ENCODE measurements around the gene NTSR2. TPM values are rescaled to one million over a fixed set of nuclear protein-coding genes. Genes with fewer than 3 reads are reported as not detected.

Gene NTSR2
- total and polyA plus RNA-seq, 2 of the 8 experiments (the other 6 are each of a cell fraction or from before 2014, with no cell fraction given): 0.05 TPM; not detected in 1

DNA sequence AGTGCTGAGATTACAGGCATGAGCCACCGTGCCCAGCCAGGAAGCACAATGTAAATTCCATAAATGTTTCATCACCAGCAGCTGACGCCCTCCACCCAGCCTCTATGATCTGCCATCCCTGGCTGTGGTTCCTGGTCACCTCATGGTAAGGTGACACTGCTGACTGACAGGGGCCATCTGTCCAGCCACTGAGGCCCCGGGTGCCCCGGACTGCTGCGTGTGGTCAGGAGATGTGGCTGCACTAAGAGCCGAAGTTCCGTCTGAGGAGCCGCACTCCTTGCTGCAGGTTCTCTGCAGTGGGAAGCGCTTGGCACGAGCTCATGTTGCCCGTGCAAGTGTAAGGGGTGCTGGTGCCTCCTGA lies 10.9 kb downstream of the NTSR2 start:
- no peak overlapping the region for H2BK120ac ChIP-seq (replicated peaks; ENCODE audit: low read depth, low read length)
- no peak overlapping the region for H4K8ac ChIP-seq (ENCODE audit: extremely low read depth, insufficient read depth, low read length)
- H4K20me1 ChIP-seq (replicated peaks in 1 of 2; ENCODE audit: control insufficient read depth in 1 of 2, insufficient read depth in 2 of 2, low read length in 2 of 2): no peaks in the 10 kb centered on the region
- H3K4ac ChIP-seq (replicated peaks; ENCODE audit: insufficient read length, low read depth, low read length): no peak overlapping the region
- no peak for DNase-seq (ENCODE audit: low read depth in 1 of 2, low spot score in 2 of 2)
- H3K14ac ChIP-seq (ENCODE audit: insufficient read length): no peak overlapping the region
- H2AK5ac ChIP-seq (ENCODE audit: low read depth, low read length): no peak overlapping the region
- no peaks in the 10 kb centered on the region for H3K79me1 ChIP-seq (ENCODE audit: low read depth, low read length)
- H3K79me2 ChIP-seq (ENCODE audit: control insufficient read depth in 1 of 2, insufficient read depth in 2 of 2, low read length in 2 of 2): no peaks in the 10 kb centered on the region
- no peak overlapping the region for H4K5ac ChIP-seq (ENCODE audit: insufficient read length, low read depth, low read length)
- no peak overlapping the region for H3K23ac ChIP-seq (ENCODE audit: insufficient read length)
- no peak overlapping the region for H3K4me3 ChIP-seq (ENCODE audit: extremely low read depth in 1 of 4, insufficient read depth in 2 of 4, low read depth in 3 of 4, low read length in 4 of 4)
- no peak overlapping the region for H4K91ac ChIP-seq (replicated peaks; ENCODE audit: insufficient read length, low read length)
- no peaks in the 10 kb centered on the region for H3K4me1 ChIP-seq (replicated peaks in 1 of 4; ENCODE audit: control insufficient read depth in 3 of 4, insufficient read depth in 4 of 4, low read length in 3 of 4)
- H2BK15ac ChIP-seq (ENCODE audit: low read length): no peak overlapping the region
- no peak overlapping the region for H2BK12ac ChIP-seq (ENCODE audit: low read depth, low read length)
- H3K4me2 ChIP-seq (ENCODE audit: insufficient read depth in 1 of 2, low read depth in 2 of 2, low read length in 2 of 2): no peak overlapping the region
- no peak overlapping the region for H3K27ac ChIP-seq (ENCODE audit: low read depth, low read length)
- H2AFZ ChIP-seq (ENCODE audit: low read length): no peak overlapping the region
- ChIA-PET CTCF (ENCODE audit: partially characterized antibody) (interaction anchor here (1.5 to 6.4 kb wide), 4 partner anchors 9 to 77 kb away, joined by 4 to 37 read pairs (median 6); no protein-coding TSS in a partner anchor), POLR2A (ENCODE audit: partially characterized antibody) (no interaction called here)
- no peaks in the 10 kb centered on the region for H3K23me2 ChIP-seq (ENCODE audit: low read depth, low read length)
- H3K56ac ChIP-seq (replicated peaks; ENCODE audit: insufficient read length, low read depth, low read length): no peak overlapping the region
- H2BK5ac ChIP-seq (ENCODE audit: low read depth, low read length): no peak overlapping the region
- no peak for FAIRE-seq
- no peak for TF ChIP-seq SP2 (IDR thresholded peaks at IDR 0.05; ENCODE audit: low read length)
- no peak for TF ChIP-seq ASH2L (IDR thresholded peaks at IDR 0.05; ENCODE audit: low read length)
- no peak for TF ChIP-seq BACH1 (IDR thresholded peaks at IDR 0.05; ENCODE audit: low read length)
- TF ChIP-seq SRF (IDR thresholded peaks at IDR 0.05; ENCODE audit: low read depth, low read length): no peak
- no peak for TF ChIP-seq RFX5 (IDR thresholded peaks at IDR 0.05; ENCODE audit: borderline replicate concordance, low read depth, low read length)
- TF ChIP-seq, protein P1, sequence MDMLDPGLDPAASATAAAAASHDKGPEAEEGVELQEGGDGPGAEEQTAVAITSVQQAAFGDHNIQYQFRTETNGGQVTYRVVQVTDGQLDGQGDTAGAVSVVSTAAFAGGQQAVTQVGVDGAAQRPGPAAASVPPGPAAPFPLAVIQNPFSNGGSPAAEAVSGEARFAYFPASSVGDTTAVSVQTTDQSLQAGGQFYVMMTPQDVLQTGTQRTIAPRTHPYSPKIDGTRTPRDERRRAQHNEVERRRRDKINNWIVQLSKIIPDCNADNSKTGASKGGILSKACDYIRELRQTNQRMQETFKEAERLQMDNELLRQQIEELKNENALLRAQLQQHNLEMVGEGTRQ (IDR thresholded peaks at IDR 0.05; ENCODE audit: low read length): no peak
- no peak for TF ChIP-seq NANOG (IDR thresholded peaks at IDR 0.05; ENCODE audit: insufficient read depth, low read depth, low read length, poor library complexity, severe bottlenecking)
- no peak for TF ChIP-seq RNF2 (IDR thresholded peaks at IDR 0.05; ENCODE audit: borderline replicate concordance, low read depth, low read length, missing control alignments, poor library complexity, severe bottlenecking)
- no peak for TF ChIP-seq GABPA (IDR thresholded peaks at IDR 0.05; ENCODE audit: borderline replicate concordance, insufficient read depth, low read length)
- H3K27me3 ChIP-seq (replicated peaks in 1 of 4; ENCODE audit: control insufficient read depth in 3 of 4, extremely low read depth in 1 of 4, insufficient read depth in 3 of 4, low read length in 3 of 4): no peaks in the 10 kb centered on the region
- H2BK20ac ChIP-seq (ENCODE audit: low read length): no peak overlapping the region
- H3K9me3 ChIP-seq (ENCODE audit: insufficient read depth in 2 of 2, low read depth in 1 of 2, low read length in 1 of 2): peaks cover 6% of the 10 kb centered on the region in 2 experiments; a peak in 2 of 4 replicates
- H3K18ac ChIP-seq (ENCODE audit: extremely low read depth, low read length): no peak overlapping the region
- 97% methylated on average over 11 of the region's 11 CpGs; no CpG with 5 or more reads in 1 of the 2 experiments for WGBS, 2 experiments (ENCODE audit: extremely low coverage in 1 of 2, insufficient coverage in 1 of 2, insufficient read length in 1 of 2, insufficient replicate concordance in 2 of 2, low coverage in 1 of 2, low lambda C conversion rate in 2 of 2, missing lambda C conversion rate in 1 of 2)
- no peak overlapping the region for H3K9ac ChIP-seq (replicated peaks in 1 of 4; ENCODE audit: extremely low read depth in 1 of 4, low read depth in 3 of 4, low read length in 3 of 4)
- H3K36me3 ChIP-seq (ENCODE audit: control insufficient read depth in 2 of 4, insufficient read depth in 4 of 4, low read length in 3 of 4): no peaks in the 10 kb centered on the region
